ENCODE results near the gene PAEP. TPM values are rescaled to one million over a fixed set of nuclear protein-coding genes. Genes with fewer than 3 reads are reported as not detected.

Gene PAEP
- total RNA-seq, 1 experiment from 2014 or later, result not detected

DNA sequence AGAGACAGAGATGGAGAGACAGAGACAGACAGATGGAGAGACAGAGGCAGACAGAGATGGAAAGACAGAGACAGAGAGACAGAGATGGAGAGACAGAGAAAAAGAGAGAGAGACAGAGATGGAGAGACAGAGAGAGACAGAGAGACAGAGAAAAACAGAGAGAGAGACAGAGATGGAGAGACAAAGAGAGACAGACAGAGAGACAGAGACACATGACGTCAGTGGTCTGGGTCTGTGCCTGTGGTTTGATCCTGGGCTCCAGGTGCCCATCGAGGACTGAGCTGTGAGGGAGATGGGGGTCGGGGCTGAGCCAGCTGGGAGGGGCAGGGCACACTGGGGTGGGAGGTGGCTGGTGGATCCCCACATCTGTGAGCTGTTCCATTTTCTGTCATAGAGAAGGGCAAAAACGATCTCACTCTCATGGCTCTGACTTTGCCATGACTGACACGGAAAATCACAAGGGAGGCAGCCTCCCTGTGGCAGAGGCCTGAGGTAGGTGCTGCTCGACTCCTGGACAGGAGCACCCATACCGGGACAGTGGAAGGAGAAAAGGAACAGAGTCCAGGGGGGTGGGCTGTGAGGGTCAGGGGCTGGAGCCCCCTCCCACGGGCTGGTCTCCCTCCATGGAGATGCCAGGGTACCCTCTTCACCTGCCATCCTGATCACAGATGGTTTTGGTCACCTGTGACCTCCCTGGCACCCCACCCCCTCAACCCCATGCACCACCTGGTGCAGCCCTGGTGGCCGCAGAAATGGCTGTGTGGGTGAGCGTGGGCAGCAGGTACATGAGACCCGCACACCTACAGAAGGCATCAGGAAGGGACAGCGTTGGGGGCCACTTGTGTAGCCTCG, 49.0 kb downstream of the PAEP start:
- H3K4me3 ChIP-seq, result no peak overlapping the region
- peaks cover 11% of the 10 kb centered on the region; the same call in 1 of the 2 replicates for H3K27me3 ChIP-seq (replicated peaks)
- H3K9me3 ChIP-seq (replicated peaks), result no peaks in the 10 kb centered on the region
- H3K4me1 ChIP-seq (replicated peaks), result no peaks in the 10 kb centered on the region
- H3K36me3 ChIP-seq, result no peaks in the 10 kb centered on the region
- no peak overlapping the region for H3K27ac ChIP-seq
- DNase-seq (ENCODE audit: low read depth in 1 of 2, low spot score in 2 of 2), result no peak

DNA sequence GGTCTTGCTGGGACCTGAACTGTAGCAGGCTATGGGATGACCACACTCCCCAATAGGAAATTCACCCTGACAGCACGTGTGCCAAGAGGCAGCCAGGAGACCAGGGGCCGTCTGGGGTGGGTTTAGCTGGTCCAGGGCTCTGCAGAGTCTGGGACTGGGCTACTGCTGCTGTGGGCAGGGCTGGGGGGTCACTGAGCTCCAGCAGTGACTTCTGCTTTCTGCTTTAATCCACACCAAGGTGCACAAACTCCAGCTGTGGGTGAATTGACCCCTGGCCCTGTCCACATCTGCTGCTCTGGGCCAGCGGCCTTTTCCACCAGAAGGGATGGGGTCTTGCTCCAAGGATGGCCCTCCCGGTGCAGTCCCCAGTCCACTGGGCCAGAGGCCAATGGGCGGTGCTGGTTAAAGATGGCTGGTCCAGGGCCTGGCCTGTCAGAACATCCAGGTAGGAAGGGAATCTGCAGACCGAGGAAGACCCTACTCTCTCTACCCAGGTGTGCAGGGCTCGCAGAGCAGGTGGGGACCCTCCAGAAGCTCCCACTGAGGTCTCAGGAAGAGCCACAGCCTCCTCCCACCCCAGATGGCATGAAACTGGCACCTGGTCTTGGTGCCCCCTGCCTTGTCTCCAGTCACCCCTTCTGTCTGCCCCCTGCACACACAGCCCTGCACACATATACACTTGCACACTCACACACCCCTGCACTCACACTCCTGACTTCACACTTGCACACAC, 49.8 kb downstream of the PAEP start:
- Histone ChIP-seq H3K4me3 (no peak overlapping the region), H3K27ac (no peak overlapping the region), H3K36me3 (no peaks in the 10 kb centered on the region), H3K4me1 (replicated peaks) (no peaks in the 10 kb centered on the region), H3K27me3 (replicated peaks) (peaks cover 16% of the 10 kb centered on the region; the same call in 1 of the 2 replicates), H3K9me3 (replicated peaks) (no peaks in the 10 kb centered on the region)
- no peak for DNase-seq (ENCODE audit: low read depth in 1 of 2, low spot score in 2 of 2)

DNA sequence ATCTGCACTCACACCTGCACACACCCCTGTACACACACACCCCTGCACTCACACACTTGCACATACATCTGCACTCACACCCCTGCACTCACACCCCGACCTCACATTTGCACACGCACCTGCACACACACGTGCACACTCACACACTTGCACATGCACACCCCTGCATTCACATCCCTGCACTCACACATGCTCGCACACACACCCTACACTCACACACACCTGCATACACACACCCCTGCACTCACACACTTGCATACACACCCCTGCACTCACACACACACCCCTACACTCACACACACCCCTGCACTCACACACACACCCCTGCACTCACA, 50.3 kb downstream of the PAEP start:
- no peak for DNase-seq (ENCODE audit: low read depth in 1 of 2, low spot score in 2 of 2)
- peaks cover 18% of the 10 kb centered on the region; the same call in 1 of the 2 replicates for H3K27me3 ChIP-seq (replicated peaks)

DNA sequence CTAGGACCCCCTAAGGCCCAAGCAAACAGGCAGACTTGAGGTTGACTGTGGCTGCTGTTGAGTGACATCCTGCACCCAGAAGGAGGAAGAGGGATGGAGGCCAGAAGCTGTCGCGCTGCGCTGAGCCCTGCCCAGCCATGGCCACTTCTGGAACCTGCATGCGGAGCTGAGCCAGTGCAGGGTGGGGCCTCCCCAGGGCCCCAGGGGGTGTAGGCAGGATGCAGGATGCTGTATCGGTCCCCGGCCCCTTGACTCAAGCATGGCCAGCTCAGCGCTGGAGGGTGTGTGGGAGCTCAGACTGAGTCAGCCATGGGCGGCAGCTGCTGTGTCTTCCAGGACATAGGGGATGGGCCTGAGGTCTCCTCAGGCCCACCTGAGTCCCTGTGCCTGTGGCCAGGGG, 50.9 kb downstream of the PAEP start:
- Histone ChIP-seq H3K4me3 (no peak overlapping the region), H3K27ac (no peak overlapping the region), H3K4me1 (replicated peaks) (no peaks in the 10 kb centered on the region), H3K9me3 (replicated peaks) (no peaks in the 10 kb centered on the region), H3K27me3 (replicated peaks) (peaks cover 18% of the 10 kb centered on the region; the same call in 1 of the 2 replicates), H3K36me3 (no peaks in the 10 kb centered on the region)
- no peak for DNase-seq (ENCODE audit: low read depth in 1 of 2, low spot score in 2 of 2)

More for the DNA sequence above, 50.3 kb downstream of the PAEP start:
- H3K9me3 ChIP-seq (replicated peaks), result no peaks in the 10 kb centered on the region
- H3K36me3 ChIP-seq, result no peaks in the 10 kb centered on the region
- no peak overlapping the region for H3K4me3 ChIP-seq
- no peak overlapping the region for H3K27ac ChIP-seq
- no peaks in the 10 kb centered on the region for H3K4me1 ChIP-seq (replicated peaks)

DNA sequence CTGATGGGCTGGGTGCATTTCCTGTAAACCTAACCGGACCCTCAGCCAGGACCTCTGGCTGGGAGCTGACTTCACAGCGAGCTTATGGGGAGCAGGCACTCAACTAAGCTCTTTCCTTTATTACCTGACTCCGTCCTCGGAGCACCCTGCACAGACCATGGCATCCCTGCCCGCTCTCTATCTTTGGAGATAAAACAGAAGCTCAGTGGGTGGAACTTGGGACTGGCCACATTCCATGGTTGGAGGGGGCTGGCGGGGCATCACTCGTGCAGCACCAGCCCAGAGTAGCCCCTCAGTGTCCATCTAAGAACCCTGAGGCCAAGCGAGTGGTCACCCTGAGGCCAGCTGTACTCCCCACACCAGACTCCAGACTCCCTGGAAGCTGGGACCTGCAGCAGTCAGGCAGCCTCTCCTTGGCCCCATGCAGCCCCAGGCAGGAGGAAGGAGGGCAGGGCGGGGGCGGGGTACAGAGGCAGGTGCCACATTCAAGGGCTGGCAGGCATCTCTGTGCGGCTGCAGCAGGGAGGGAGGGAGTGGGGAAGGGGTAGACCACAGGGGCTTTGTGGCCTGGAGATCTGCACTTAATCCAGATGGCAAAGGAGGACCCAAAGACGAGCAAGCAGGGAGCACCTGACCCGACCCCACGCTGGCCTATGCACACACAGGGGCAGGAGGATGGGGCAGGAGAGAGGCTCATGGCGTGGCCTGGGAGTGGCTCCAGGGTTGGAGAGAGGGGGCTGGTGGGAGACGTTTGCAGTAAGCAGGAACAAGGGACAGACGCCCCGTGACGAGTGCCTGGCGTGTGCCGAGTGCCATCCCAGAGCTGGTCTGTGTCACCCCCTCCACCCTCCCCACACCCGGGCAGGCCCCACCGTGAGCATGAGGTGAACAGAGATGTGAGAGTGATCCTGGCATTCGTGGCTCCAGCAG, 51.7 kb downstream of the PAEP start:
- Histone ChIP-seq H3K27me3 (replicated peaks) (peaks cover 22% of the 10 kb centered on the region; the same call in 1 of the 2 replicates), H3K4me3 (no peak overlapping the region), H3K4me1 (replicated peaks) (no peaks in the 10 kb centered on the region), H3K27ac (no peak overlapping the region), H3K9me3 (replicated peaks) (no peaks in the 10 kb centered on the region), H3K36me3 (no peaks in the 10 kb centered on the region)
- no peak for DNase-seq (ENCODE audit: low read depth in 1 of 2, low spot score in 2 of 2)

DNA sequence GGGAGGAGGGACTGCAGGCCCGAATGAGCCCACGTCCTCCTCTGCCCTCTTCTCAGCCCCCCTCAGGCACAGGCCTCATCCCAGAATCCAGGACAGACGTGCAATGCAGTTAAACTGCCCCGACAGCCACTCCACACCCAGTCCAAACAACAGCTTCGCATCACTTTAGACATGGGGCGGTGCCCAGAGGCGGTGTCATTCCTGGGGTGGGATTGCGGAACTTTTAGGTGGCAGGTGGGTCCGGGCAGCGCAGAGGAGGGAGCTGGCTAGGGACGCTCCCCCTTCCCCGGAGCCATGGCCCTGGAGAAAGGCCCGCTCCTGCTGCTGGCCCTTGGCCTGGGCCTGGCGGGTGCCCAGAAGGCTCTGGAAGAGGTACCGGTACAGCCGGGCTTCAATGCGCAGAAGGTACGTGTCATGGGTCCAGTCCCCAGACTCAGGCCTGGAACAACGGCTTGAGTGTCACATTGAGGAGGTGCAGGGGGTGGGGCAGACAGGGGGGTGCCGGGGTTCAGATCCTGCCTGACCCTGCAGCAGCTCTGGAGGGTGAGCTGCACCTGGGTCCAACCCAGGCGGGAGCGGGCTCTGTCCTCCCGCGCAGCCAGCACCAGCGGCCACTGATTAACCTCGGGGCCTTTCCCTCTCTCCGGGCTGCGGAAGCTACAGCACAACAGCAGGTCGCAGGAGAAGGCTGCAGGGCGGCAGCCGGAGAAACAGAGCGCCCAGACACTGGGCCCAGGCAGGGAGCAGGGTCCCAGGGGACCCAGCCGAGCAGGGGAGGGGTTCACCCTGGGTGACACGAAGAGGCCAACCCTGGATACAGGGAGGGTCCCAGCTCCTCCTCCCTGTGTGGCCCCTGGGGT, 52.6 kb downstream of the PAEP start:
- H3K27me3 ChIP-seq (replicated peaks), result peaks cover 23% of the 10 kb centered on the region; the same call in 1 of the 2 replicates
- no peak overlapping the region for H3K27ac ChIP-seq
- H3K36me3 ChIP-seq, result no peaks in the 10 kb centered on the region
- H3K4me1 ChIP-seq (replicated peaks), result no peaks in the 10 kb centered on the region
- DNase-seq (ENCODE audit: low read depth in 1 of 2, low spot score in 2 of 2), result no peak
- H3K4me3 ChIP-seq, result no peak overlapping the region
- H3K9me3 ChIP-seq (replicated peaks), result no peaks in the 10 kb centered on the region

DNA sequence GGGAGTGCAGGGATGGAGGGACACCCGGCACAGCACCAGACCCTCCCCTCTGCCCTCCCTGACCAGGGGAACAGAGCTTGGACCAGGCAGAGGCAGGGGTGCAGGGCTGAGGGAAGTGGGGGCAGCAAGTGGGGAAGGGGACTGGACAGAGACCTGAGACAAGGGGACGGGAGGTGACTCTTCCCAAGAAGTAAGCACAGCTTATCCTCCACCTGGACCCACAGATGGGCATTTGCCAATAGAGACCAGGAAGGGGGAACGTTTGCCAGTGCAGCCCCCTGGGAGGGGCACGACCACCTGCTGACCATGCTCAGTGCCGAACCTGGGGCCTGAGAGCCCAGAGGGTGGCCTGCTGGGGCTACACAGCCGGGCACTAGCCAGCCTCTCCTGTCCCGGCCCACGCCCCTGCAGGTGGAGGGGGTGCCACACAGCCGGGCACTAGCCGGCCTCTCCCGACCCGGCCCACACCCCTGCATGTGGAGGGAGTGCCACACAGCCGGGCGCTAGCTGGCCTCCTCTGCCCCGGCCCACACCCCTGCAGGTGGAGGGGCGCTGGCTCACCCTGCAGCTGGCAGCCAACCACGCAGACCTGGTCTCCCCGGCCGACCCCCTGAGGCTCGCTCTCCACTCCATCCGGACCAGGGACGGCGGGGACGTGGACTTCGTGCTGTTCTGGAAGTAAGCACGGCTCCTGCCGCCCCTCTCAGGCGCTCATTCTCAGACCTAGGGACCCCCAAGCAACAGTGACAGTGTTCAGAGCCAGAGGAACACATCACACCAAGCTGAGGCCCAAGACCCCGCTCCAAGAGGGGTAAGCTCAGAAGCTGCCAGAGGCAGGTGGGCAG, 53.5 kb downstream of the PAEP start:
- no peaks in the 10 kb centered on the region for H3K9me3 ChIP-seq (replicated peaks)
- H3K4me3 ChIP-seq, result no peak overlapping the region
- H3K27ac ChIP-seq, result no peak overlapping the region
- H3K27me3 ChIP-seq (replicated peaks), result peaks cover 23% of the 10 kb centered on the region; the same call in 1 of the 2 replicates
- no peak for DNase-seq (ENCODE audit: low read depth in 1 of 2, low spot score in 2 of 2)
- H3K4me1 ChIP-seq (replicated peaks), result no peaks in the 10 kb centered on the region
- no peaks in the 10 kb centered on the region for H3K36me3 ChIP-seq

DNA sequence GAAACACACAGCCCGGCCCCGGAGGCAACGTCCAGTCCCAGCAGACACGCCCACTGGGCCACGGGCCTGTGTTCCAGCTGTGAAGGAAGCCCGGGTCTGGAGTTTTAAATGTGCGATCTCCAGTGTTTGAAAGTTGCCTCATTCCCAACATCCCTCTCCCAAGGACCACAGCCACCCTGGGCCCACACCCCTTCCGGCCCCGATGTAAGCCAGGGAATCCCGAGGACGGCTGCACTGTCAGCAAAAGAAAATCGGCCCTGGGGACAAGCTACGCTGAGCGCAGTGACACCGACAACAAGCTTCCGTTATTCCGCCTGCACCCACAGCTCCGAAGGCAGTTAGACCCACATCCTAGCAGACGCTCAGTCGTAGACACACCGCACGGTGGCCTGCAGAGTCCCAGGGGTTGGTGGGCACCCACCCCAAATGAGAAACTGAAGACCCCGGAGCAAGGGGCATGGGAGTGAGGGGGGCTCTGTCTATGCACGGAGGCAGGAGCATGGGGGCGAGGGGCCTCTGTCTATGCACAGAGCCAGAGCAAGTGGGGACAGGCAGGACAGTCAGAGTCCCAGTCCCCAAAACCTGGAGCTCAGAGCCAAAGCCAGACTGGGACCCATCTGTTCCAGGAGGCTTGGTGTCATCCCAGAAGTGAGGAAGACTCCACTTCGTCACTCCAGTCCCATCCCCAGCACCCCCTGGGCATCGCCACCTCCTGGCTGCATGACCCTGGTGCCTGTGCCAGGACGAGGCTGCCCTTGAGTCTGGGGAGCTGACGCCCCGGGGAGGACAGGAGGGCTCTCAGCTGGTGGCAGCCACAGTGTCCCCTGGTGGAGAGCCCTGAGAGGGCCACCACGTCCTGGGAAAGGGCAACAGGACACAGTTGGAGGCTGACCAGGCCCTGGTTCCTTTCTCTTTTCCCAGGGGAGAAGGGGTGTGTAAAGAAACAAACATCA, 54.4 kb downstream of the PAEP start:
- DNase-seq (ENCODE audit: low read depth in 1 of 2, low spot score in 2 of 2), result no peak
- Histone ChIP-seq H3K4me1 (replicated peaks) (no peaks in the 10 kb centered on the region), H3K27ac (no peak overlapping the region), H3K9me3 (replicated peaks) (no peaks in the 10 kb centered on the region), H3K4me3 (no peak overlapping the region), H3K27me3 (replicated peaks) (peaks cover 30% of the 10 kb centered on the region), H3K36me3 (no peaks in the 10 kb centered on the region)

Other genes with a start within 250 kb of the PAEP start
- 11.0 and 16.8 TPM in 2 replicates for gene PPP1R26, start 82.0 kb upstream of the PAEP start, total RNA-seq (2014; rRNA removed; shearing (Covaris generic))
- gene MRPS2, start 61.1 kb upstream of the PAEP start, total RNA-seq (2014; rRNA removed; shearing (Covaris generic)), result 12.6 and 21.3 TPM in 2 replicates
- not detected in 2 replicates for gene LCN1, start 40.3 kb upstream of the PAEP start, total RNA-seq (2014; rRNA removed; shearing (Covaris generic))
- not detected in 2 replicates for gene OBP2A, start 15.6 kb upstream of the PAEP start, total RNA-seq (2014; rRNA removed; shearing (Covaris generic))
- not detected in 2 replicates for gene GLT6D1, start 77.8 kb downstream of the PAEP start, total RNA-seq (2014; rRNA removed; shearing (Covaris generic))
- not detected in 2 replicates for gene LCN9, start 101.6 kb downstream of the PAEP start, total RNA-seq (2014; rRNA removed; shearing (Covaris generic))
- not detected in 2 replicates for gene SOHLH1, start 137.7 kb downstream of the PAEP start, total RNA-seq (2014; rRNA removed; shearing (Covaris generic))
- gene KCNT1, start 140.4 kb downstream of the PAEP start, total RNA-seq (2014; rRNA removed; shearing (Covaris generic)), result not detected in 2 replicates

Data from SJSA1 (cell line).